Hypothalamus (tissue), 51 donors: Measurements from ENCODE around the gene KLKB1.
"Not testable (repeated sequence)": the region's sequence is repeated elsewhere in the genome, so short reads cannot be mapped to it uniquely, and the experiment has no call there.

Source experiments
- DNase-seq, 51 donors: peaks; one replicate each; lab custom pipeline; 2025; lab: John Stamatoyannopoulos, UW

Gene KLKB1

DNA sequence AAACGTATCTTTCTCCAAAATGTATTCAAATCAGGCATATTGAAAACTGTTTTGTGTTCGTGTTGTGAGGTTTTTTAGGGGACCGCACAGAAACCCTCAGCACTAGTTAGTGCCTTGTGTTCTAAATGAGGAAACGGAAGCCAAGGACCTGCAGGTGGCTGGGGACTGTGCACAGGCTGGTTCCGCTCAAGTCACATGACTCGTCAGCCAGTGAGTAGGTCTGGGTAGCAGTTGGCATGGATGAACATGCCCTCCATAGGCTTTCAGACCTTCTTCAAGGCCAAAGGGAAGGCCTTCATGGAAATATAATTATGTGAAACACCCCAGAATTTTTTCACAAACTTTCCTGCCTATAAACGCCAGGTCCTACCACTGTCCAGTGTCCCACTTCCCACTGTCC lies 37.4 kb downstream of the KLKB1 start:
- no peak for DNase-seq

DNA sequence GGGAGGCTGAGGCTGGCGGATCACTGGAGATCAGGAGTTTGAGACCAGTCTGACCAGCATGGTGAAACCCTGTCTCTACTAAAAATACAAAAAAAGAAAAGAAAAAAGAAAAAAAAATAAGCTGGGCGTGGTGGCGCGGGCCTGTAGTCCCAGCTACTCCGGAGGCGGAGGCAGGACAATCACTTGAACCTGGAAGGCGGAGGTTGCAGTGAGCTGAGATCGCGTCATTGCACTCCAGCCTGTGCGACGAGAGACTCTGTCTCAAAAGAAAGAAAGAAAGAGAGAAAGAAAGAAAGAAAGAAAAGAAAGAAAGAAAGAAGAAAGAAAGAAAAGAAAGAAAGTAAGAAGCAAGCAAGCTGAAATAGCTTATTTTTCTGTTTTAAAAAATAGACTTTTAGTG lies 37.9 kb downstream of the KLKB1 start:
- not testable (repeated sequence) for DNase-seq

- no peak for DNase-seq
Measured at GRCh38 chr4:186265683-186266652, 38.7 kb downstream of the KLKB1 start, which contains the start of gene F11. Gene F11, plus strand, starts transcription at chr4:186266189. Its CDS starts 948 bp downstream, at chr4:186267137.

DNA sequence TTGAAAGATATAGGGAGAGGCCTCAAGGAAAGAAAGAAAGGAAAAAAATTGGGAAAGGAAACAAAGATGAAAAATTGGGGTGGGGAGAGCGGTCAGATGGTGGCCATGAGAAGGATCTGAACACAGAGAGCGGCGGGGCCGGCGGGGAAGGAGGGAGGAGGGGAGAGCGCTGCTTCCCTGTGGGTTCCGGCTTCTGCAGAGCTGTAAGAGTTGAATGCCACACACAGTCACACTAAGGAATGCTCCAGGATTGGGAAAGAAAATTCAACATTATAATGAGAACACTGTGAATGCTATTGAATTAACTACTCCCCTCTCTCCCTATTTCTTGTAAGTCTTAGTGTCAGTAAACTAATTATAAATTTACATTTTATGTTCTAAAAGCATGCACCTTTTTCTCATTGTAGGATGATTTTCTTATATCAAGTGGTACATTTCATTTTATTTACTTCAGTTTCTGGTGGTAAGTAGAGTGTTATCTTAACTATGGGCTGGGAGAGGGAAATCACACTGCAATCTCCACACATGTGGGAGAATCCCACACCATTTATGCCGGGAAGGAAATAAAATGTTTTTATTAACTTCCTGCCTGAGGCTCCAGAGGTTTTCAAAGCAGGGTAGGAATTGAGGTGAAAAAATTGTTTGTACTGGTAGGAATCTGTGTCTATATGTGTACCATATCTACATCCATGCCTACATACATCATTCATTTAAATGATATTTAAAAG lies 39.6 kb downstream of the KLKB1 start:
- no peak for DNase-seq

DNA sequence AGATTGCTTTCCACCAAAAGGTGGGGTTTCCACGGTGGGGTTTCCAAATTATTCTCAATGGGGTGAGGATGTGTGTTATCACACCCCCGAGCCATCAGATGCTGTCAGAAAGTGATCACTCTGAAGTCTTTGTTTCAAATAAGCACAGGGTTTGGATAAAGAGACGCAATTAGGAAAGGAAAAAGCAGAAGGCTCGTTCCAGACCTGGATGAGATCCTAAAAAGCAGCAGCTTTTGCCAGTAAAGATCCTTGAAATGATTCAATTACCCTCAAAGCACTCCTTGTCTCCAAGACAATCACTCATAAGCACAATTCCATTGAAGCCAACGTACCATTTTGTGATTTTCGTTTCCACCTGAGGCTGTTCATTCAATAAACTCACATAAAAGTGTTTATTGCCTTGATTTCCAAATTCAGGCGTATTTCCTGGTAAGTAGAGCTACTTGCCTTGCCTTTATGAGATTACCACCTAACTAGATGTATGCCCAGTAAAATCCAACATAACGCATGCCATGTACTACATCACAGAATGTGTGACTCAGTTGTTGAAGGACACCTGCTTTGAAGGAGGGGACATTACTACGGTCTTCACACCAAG lies 43.9 kb downstream of the KLKB1 start:
- no peak for DNase-seq

DNA sequence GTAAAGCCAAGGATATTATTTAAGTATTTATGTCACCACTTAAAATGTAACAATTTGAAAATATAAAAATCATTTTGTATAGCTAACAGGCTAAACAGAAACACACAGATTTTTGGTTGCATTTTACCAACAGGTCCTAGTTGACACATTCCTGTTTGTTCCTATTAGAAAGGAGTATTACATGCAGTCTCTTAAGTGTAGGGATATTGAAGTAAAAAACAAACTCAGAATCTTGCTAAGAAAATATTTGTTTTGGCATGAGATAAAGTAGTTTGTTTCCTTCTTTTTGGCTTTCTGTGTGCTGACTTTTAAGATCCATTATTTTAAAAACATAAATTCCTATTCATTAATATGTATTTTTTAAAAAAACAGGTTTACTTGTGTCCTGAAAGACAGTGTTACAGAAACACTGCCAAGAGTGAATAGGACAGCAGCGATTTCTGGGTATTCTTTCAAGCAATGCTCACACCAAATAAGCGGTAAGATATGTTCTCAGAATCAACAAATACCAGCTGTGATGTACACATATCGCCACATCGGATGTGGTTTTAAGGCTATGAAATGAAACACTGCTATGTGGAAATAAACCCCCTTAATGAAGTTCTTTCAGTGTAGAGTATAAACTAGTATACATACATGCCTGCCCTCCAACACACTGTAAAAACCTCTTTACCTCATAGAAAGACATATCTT lies 45.5 kb downstream of the KLKB1 start:
- no peak for DNase-seq

GRCh38 chr4:186273392-186273789 lies 46.1 kb downstream of the KLKB1 start:
- DNase-seq, result not testable (repeated sequence)

- no peak for DNase-seq
Measured at GRCh38 chr4:186283311-186283710, 56.0 kb downstream of the KLKB1 start.

DNA sequence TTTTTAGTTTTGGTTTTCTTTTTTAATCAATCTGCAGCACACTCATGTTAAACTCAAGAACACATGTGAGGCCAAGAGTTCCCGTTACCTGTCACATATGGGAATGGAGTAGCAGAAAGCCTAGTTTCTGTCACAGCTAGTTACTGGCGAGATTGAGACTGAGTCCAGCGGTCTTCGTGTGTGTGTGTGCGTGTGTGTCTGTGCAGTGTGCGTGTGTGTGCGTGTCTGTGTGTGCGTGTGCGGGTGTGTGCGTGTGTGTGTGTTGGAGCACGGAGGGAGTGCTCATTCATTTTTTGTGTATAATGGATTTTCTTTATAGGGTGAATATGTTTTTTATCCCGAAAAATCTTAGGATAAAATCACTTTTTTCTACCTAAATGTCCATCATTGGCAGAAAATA lies 57.8 kb downstream of the KLKB1 start:
- no peak for DNase-seq

GRCh38 chr4:186286581-186286980 lies 59.3 kb downstream of the KLKB1 start:
- no peak for DNase-seq

DNA sequence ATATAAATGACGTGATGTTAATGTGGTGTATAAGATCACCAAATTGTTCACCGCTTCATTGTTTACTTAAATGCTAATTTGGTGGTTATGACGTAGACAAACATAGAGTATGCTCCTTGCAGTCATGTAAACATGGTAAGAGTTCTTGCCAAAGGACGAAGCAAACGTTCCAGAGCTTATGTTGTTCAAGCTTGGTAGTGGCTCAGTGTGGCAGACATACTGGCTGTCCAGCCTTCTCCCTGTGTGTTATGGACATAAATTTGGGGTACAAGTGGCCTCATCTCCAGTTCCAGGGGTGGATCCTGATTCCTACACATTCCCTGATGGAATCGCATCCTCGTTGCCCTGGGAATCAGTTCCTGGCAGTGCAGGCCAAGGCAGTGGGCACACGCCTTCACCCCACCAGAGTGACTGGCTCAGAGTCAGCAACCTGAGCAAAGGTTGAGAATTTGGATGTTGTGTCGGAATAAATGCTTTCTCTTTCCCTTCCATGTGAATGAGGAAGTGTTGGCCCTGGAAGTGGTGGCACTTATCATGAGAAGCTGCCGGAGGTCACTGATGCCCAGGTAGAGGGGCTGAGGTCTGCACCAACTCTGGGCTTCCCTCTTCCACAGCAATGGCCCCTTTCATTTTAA lies 64.1 kb downstream of the KLKB1 start:
- no peak for DNase-seq

DNA sequence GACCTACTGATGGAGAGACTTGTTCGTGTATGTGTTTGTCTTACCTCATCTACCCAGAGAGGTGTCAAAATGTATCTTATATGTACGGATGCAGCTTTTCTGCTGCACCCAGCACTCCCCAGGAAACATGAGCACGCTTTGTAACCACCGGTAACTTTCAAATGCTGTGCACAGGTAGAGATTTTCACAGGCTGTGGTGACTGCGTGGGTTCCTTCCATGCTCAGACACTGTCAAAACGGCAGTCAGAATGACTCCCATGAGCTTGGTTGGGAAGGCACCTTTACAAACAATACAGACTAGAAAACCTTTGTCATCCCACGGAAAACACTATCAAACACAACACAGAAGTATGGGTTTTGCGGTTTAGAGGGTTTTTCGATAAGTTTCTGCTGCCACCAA lies 66.9 kb downstream of the KLKB1 start:
- DNase-seq, result no peak

DNA sequence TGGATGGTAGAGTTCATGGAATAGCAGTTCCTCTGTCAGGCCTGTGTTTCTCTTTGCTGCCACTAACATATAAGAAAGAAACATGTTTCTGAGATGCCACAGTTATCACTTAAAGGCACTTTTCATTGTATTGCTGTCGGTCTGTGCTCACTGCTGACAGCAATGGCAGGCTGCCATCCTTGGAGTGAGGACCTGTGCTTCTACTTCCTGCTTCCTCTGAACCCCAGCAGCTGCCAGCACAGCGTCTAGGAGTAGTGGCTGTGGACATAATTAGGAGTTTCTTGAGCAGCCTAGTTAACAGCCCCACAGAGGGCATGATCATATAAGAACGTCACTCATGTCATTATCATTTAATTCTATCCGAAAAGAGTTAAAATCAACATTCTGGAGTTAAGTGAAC lies 69.2 kb downstream of the KLKB1 start:
- no peak for DNase-seq

DNA sequence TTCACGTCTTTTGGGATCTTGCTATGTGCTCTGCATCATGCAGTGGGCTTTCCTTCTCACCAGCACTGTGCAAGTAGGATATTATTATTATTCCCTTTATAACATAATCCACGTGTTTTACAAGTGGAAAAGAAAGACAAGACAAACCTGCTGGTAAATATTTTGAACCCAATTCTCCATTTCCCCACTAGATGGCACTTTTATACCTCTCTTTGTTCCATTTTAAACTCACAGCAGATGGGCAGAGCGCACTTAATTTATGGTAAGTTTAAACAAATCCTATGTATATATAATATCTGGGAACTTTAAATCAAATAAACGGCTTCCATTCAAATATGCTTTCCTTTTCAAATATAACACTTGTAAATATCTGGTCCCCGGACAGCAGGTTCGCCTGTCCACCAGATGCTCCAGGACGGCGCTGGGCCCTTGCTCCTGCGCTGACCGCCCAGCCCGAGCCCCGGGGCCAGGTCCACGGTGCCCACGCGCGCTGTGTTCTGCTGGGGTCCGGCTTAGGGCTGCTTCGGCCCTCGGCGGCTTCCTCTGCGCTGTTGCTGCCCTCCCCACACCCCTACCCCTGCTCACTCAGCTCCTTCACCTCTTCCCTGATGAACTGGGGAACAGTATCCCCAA lies 69.8 kb downstream of the KLKB1 start:
- DNase-seq, result peak in 2 of 51 donors; percentile 2 to 4

- DNase-seq, result no peak
Measured at GRCh38 chr4:186298031-186298647, 70.8 kb downstream of the KLKB1 start.

DNA sequence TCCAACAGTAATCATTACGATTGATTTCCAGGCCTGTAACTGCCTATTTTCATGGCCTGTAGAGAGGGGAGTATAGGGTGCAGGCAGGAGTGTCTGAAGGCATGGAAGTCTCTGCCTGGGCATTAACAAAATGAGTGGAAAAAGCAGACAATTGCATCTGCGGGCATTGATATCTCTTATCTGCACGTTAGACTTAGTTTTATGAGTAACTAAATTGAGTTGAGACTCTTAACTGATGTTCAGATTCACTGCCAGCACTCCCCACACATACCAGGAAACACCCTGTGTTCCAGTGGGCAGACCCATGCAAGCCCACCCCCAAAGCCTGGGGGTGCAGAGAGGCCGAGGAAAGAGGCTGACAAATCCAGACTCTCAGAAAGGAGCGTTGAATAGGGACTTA lies 72.0 kb downstream of the KLKB1 start:
- DNase-seq, result no peak

- no peak for DNase-seq
Measured at GRCh38 chr4:186300659-186301390, 73.5 kb downstream of the KLKB1 start.

DNA sequence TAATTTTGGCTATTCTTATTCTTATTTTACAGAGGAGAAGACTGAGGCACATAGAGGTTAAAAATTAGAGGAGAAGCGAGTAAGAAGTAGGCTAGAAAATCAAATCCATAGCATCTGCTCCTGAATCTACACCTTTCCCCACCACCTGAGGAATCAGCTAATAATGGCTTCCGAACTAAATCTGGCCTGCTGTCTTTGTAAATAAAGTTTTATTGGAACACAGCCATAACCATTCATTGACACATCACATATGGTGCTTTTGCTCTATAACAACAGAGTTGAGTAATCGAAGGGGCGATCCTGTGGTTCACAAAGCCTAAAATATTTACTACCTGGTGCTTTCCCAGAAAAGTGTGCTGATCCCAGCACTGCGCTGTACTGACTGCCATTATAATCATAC lies 76.9 kb downstream of the KLKB1 start:
- no peak for DNase-seq
